Fibroblast of villous mesenchyme (primary cell): ENCODE results near the gene AHNAK2. TPM values are rescaled to one million over a fixed set of nuclear protein-coding genes. Genes with fewer than 3 reads are reported as not detected.

ENCODE experiments used
- DNase-seq: peaks from one replicate; pipeline ENCODE4 v3.0.0-alpha.2; 2010; ENCODE audit warnings: low read depth
- H3K4me3 ChIP-seq: 2 replicates; pipeline ENCODE4 v1.5.1; 2011; ENCODE audit warnings: low read depth, mild to moderate bottlenecking, low read length
- total RNA-seq: library from RNA; depleted of rRNA; stranded (reverse); fragments of >200 nt; gene quantifications from 2 replicates; pipeline ENCODE4 v1.2.3, GENCODE V29; 2012
- TF ChIP-seq, protein P1 (sequence below): IDR thresholded peaks from 2 replicates; pipeline ENCODE4 v1.5.1; 2012; ENCODE audit warnings: low read depth, mild to moderate bottlenecking, low read length; ENCODE audit not compliant: insufficient read depth

AHNAK2 gene
- total RNA-seq, 1 donor = 32.4 TPM

DNA sequence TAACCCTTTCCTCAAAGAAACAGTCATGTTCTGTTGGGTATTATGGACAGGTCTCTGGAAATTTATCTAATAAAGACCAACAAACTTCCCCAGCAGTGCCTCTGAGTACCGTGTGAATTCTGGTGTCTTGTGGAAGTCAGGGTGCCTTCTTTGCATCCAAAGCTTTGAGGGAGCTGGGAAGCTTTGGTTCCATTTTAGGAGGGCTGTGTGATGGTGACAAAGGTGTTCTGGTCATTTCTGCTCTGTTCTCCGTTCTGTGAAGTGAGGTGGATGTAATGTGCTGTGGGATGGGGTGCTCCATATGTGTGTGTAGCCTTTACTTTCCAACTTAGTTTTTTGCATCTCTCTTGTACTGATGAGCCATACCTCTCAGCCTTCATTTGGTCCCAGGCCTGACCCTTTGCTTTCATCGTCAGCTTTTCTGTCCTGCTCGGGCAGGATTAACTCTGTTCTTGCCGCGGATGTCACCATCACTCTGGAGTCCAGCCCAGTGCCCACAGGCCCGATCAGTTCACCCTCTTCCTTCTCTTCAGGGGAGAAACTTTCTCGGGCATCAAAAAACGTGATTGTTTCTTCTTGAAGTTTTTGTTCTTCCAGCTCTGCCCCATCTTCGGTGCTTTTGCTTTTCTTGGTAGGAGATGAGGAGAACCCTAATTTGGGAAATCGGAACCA lies 40.3 kb downstream of the AHNAK2 start:
- DNase-seq = no peak
- TF ChIP-seq, protein P1, sequence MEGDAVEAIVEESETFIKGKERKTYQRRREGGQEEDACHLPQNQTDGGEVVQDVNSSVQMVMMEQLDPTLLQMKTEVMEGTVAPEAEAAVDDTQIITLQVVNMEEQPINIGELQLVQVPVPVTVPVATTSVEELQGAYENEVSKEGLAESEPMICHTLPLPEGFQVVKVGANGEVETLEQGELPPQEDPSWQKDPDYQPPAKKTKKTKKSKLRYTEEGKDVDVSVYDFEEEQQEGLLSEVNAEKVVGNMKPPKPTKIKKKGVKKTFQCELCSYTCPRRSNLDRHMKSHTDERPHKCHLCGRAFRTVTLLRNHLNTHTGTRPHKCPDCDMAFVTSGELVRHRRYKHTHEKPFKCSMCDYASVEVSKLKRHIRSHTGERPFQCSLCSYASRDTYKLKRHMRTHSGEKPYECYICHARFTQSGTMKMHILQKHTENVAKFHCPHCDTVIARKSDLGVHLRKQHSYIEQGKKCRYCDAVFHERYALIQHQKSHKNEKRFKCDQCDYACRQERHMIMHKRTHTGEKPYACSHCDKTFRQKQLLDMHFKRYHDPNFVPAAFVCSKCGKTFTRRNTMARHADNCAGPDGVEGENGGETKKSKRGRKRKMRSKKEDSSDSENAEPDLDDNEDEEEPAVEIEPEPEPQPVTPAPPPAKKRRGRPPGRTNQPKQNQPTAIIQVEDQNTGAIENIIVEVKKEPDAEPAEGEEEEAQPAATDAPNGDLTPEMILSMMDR = no peak
- no peak overlapping the region for H3K4me3 ChIP-seq

DNA sequence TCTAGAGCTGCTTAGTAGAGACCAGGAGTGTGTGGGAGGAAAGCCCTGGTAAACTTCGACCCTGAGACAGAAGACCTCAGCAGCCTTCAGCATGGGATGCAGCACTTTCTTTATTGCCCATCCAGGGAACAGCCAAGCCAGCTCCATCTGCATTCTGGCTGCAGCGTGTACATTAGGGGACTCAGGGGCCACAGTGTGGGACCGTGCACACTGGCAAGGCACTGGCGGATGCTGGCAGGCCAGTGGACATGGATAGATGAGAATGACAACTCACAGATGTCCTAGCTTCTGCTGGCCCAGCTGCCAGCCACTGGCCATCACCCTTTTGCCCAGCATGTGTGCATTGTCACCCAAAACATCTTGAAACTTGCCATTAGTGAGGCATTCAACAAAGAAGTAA lies 41.0 kb downstream of the AHNAK2 start:
- no peak for DNase-seq
- H3K4me3 ChIP-seq = no peak overlapping the region

DNA sequence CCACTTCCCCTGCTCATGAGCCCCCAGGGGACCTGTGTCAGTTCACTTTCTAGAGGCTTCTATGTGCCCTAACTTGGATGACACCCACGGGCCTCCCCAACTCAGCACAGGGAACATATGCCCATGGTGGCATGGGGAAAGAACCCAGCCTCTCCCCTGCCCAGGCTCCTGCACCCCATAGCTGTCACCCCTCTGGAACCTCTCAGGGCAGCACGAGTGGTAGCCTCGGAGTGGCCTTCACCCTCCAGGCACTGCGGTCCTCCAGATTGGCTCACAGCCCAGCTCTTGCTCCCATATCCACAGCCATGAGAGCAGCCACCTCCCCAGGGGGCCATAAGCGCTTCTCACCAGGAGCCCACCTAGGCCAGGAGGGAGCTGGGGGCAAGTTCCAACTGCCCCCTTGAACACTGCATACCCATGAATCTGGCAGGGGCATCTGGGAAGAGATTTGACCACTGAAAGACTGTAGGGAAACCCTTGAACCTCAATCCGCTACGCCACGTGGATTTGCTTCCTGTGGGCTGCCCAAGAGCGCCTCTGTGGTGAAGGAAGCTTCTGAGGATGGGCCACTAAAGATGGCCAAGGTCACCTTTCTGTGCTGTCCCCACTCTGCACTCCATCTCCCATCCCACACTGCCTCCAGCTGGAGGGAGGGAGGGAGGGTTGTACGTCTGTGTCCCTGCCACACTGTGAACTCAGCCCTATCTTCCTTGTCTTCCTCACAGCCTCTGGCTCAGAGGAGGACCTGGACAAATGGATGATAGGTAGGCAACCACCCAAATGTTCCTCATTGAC lies 41.6 kb downstream of the AHNAK2 start:
- TF ChIP-seq, protein P1 = no peak
- H3K4me3 ChIP-seq = no peak overlapping the region
- DNase-seq = no peak

More for the DNA sequence above, 41.0 kb downstream of the AHNAK2 start:
- TF ChIP-seq, protein P1 = no peak

DNA sequence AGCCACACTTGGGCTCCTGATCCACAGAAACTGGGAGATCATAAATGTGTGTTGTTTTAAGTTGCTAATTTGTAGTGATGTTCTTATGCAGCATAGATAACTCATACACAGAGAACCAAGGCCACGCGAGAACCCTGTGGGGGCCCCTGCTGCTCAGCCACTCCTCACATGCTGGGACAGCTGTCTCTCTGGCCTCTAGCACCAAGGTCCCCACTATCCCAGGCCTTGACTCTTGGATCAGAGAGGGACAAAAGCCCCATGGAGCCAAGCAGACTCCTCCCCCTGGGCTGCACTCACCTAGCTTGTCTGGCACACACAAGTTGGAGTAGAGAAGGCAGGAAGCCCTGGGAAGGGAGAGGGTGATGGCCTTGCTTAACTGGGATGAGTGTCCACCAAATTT lies 42.2 kb downstream of the AHNAK2 start:
- no peak overlapping the region for H3K4me3 ChIP-seq
- no peak for DNase-seq
- TF ChIP-seq, protein P1 = no peak

DNA sequence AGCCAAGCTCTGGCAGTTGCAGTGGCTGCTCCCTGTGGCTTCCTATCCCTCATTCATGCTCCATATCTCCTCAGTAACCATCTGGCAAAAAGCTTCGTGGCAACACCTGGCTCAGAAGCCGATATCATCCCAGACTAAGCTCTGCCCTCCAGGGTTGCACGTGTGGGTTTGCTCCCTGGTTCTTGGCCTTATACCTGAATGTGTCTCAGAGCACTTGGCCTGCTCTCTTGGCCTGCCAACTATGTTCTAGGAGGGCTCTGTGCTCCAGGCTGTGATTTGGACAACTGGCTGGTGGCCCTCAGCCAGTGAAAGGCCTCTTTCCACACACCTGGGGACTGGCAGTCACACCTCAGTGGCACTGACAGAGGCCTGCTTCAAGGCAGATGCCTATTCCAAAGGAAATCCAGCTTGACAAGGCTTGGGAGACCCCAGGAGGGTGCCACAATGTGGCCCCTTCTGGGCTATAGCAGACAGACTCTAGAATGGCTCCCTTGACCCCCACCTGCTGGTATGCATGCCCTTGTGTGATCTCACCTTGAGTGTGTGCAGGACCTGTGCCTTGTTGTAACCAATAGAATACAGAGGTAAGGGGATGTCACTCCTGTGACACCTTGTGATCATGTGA lies 43.0 kb downstream of the AHNAK2 start:
- TF ChIP-seq, protein P1 = no peak

DNA sequence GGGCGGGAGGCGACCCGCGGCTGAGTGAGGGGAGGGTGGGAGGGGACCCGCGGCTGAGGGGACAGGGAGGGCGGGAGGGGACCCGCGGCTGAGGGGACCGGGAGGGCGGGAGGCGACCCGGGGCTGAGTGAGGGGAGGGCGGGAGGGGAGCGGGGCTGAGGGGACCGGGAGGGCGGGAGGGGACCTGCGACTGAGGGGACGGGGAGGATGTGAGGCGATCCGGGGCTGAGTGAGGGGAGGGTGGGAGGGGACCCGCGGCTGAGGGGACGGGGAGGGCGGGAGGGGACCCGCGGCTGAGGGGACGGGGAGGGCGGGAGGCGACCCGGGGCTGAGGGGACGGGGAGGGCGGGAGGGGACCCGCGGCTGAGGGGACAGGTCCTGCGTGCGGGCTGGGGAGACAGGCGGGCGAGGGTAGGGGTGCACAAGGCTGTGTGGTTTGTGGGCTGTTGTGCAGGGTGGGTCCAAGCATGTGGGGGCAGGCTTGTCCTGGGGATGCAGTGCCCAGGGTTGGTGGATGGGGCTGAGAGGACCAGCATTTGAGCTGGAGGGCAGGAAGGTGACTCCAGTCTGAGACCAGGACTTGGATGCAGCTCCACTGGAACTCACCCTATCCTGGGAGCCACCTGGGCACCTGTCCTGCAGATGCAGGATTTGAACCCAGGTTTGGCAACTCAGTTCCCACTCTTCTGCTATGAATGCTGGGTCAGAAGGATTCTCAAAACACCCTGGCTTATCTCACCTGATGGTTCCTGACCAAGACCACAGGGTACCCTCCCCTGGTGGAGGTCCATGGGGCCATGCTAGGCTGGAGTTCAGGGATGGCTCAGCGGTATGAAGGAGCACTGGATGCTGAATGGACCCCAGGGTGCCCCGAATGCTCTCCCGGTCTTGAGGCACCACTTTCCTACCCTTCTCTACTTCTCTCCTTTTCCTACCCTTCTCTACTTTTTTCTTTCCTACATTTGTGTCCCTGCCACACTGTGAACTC lies 44.1 kb downstream of the AHNAK2 start:
- TF ChIP-seq, protein P1 = no peak
- H3K4me3 ChIP-seq = peak overlapping the region; percentile 23
- DNase-seq = no peak

More for the DNA sequence above, 43.0 kb downstream of the AHNAK2 start:
- no peak overlapping the region for H3K4me3 ChIP-seq
- DNase-seq = no peak
